ENCODE data around the gene PRSS36. TPM values are rescaled to one million over a fixed set of nuclear protein-coding genes. Genes with fewer than 3 reads are reported as not detected.

The PRSS36 gene
- total RNA-seq, 1 experiment from 2014 or later, result 0.66 TPM

DNA sequence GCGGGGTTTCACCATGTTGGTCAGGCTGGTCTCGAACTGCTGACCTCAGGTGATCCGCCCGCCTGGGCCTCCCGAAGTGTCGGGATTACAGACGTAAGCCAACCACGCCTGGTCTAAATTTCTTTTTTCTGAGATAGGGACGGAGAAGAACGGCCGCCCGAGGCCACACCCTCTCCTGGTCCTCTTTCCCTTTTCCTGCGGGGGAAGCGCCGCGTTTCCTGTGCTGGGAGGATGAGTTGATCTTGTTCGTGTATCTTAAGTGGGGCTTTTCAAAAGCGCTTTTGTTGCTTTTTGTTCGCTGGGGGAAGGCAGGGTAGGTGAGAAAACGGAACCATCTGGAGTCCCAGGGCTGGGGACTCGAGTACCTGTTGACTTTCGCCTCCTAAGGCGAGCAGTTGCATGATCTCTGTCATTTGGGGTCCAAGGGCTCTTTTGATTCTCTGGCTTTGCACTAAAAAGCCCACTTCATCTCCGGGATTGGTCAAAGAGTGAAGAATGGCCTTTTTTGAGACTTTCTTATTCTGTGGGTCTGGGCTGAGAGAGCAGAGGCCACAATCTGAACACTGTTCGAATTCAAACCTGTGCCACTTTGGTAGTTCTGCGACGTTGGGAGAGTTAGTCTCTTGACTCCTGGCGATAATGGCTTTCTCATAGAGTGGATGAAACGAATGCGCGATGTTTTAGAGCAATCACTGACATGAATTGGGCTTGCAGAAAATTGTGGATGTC is 31.4 kb upstream of the PRSS36 start:
- H3K27me3 Mint-ChIP-seq (ENCODE audit: low read depth), result peaks cover 2% of the 10 kb centered on the region
- Histone ChIP-seq H2AFZ (ENCODE audit: low read length) (no peak overlapping the region), H3K56ac (ENCODE audit: insufficient read length, low read depth, low read length) (no peak overlapping the region), H3K23ac (ENCODE audit: insufficient read length, low read depth, low read length) (no peak overlapping the region), H4K5ac (ENCODE audit: insufficient read length, low read depth, low read length) (no peak overlapping the region), H4K91ac (ENCODE audit: insufficient read length, low read depth, low read length) (no peak overlapping the region), H2BK15ac (ENCODE audit: low read depth, low read length) (no peak overlapping the region), H3K27me3 (ENCODE audit: insufficient read depth, low read length) (no peaks in the 10 kb centered on the region), H2BK120ac (ENCODE audit: low read depth, low read length, poor library complexity, severe bottlenecking) (no peak overlapping the region), H2AK5ac (ENCODE audit: insufficient read length, low read length) (no peak overlapping the region), H2BK20ac (ENCODE audit: low read depth, low read length, poor library complexity, severe bottlenecking) (no peak overlapping the region), H3K4me2 (ENCODE audit: insufficient read depth, insufficient read length, low read length) (peak overlapping the region; percentile 87), H3K23me2 (ENCODE audit: insufficient read length, low read depth, low read length, poor library complexity, severe bottlenecking) (peaks cover 9% of the 10 kb centered on the region), H3K18ac (ENCODE audit: insufficient read length, low read depth, low read length) (no peak overlapping the region), H3T11ph (ENCODE audit: low read length) (no peak overlapping the region), H3K14ac (ENCODE audit: insufficient read depth, low read length) (no peak overlapping the region), H3K79me1 (ENCODE audit: insufficient read depth, low read depth, low read length, poor library complexity, severe bottlenecking) (peaks cover 11% of the 10 kb centered on the region), H4K8ac (replicated peaks; ENCODE audit: insufficient read length, low read depth, low read length) (no peak overlapping the region), H4K20me1 (ENCODE audit: control insufficient read depth, insufficient read depth, insufficient read length) (no peaks in the 10 kb centered on the region), H2BK12ac (ENCODE audit: insufficient read length, low read depth, low read length) (no peak overlapping the region), H2BK5ac (ENCODE audit: insufficient read length, low read length) (no peak overlapping the region), H3K79me2 (ENCODE audit: insufficient read depth, low read length) (peaks cover 39% of the 10 kb centered on the region), H3K4me1 (ENCODE audit: insufficient read depth, low read length) (no peaks in the 10 kb centered on the region; the same call in 1 of the 2 replicates), H3K9ac (ENCODE audit: extremely low read depth, insufficient read length, low read length) (peak overlapping the region; percentile 97), H3K27ac (ENCODE audit: insufficient read length, low read depth, low read length) (no peak overlapping the region), H3K9me3 (ENCODE audit: control insufficient read depth, low read depth, low read length) (no peaks in the 10 kb centered on the region), H3K4ac (ENCODE audit: low read depth, low read length) (no peak overlapping the region)
- H3K36me3 Mint-ChIP-seq (ENCODE audit: insufficient read depth in 1 of 3, low read depth in 3 of 3), result peaks cover 53 to 56% (median 54%) of the 10 kb centered on the region in 3 experiments
- peak overlapping the region; percentile 97 to 99 for H3K4me3 Mint-ChIP-seq
- peak overlapping the region; percentile 92 to 100 (median 100) for H3K27ac Mint-ChIP-seq
- H3K4me1 Mint-ChIP-seq, result peaks cover 36 to 42% of the 10 kb centered on the region in 2 experiments
- peaks cover 0 to 2% of the 10 kb centered on the region in 2 experiments; a peak in 2 of 5 replicates for H3K9me3 Mint-ChIP-seq
- no CpG with 5 or more reads among the region's 31 CpGs for WGBS (ENCODE audit: extremely low coverage, insufficient read length, low lambda C conversion rate)
- no peak for DNase-seq
- TF ChIP-seq, protein P1, sequence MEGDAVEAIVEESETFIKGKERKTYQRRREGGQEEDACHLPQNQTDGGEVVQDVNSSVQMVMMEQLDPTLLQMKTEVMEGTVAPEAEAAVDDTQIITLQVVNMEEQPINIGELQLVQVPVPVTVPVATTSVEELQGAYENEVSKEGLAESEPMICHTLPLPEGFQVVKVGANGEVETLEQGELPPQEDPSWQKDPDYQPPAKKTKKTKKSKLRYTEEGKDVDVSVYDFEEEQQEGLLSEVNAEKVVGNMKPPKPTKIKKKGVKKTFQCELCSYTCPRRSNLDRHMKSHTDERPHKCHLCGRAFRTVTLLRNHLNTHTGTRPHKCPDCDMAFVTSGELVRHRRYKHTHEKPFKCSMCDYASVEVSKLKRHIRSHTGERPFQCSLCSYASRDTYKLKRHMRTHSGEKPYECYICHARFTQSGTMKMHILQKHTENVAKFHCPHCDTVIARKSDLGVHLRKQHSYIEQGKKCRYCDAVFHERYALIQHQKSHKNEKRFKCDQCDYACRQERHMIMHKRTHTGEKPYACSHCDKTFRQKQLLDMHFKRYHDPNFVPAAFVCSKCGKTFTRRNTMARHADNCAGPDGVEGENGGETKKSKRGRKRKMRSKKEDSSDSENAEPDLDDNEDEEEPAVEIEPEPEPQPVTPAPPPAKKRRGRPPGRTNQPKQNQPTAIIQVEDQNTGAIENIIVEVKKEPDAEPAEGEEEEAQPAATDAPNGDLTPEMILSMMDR (conservative IDR thresholded peaks at IDR 0.05), result no peak

Data from H9 (cell line).